Activated CD8-positive, alpha-beta memory T cell treated with anti-CD3 and anti-CD28 coated beads for 1 hour (primary cell): ENCODE results near the gene TEX29.

Source experiments
- DNase-seq, 2 donors: peaks; one replicate each; pipeline ENCODE4 v3.0.0-alpha.2; 2020; ENCODE audit warnings: low read depth in 1 of 2; ENCODE audit errors: extremely low read depth in 1 of 2

The TEX29 gene

DNA sequence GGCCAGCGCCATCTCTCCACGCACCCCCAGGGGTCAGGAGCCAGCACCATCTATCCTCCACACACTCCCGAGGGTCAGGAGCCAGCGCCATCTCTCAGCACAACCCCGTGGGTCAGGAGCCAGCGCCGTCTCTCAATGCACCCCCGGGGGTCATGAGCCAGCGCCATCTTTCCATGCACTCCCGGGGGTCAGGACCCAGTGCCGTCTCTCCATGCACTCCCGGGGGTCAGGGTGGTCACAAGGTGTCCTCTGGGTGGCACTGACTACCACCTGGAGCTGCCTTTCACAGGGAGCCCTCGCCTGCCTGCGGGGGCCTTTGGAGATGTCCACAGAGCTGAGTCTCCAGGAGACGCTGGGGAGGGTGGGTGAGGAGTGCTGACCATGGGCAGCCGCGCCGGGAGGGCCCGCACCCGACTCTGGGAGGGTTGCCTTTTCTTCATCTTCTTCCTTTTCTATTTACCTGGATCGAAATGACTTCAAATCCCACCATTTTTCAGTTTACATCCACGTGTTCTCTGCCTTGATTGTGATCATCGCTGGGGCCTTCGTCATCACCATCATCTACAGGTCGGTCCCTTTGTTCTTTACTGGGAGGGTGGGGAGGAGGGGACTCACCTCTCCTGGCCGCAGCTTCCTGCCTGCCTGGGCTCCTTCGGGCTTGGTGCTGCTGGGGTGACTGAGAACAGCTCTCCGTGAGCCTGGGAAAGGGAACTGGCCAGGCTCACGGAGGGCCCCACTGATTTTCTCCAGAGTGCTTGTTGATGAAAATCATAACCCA is 19.1 kb downstream of the TEX29 start:
- DNase-seq, result no peak

DNA sequence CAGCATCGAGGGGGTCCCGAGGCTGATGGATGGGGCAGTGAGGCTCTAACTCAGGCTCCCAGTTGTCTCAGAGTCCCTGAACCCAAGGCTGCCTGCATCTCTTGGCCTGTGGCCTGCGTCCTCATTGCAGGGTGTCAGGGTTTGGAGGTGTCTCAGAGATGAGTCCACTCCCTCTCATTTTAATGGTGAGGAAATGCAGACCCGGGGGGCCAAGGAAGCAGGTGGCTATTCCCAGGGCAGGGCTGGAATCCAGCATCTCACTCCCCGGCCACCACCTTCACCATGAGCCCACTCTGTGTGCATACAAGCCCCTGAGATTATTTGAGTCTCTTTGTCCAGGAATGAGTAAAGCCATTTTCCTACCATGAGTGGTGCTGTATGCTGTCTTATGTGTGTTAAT is 21.4 kb downstream of the TEX29 start:
- no peak for DNase-seq

- no peak for DNase-seq
Measured at GRCh38 chr13:111342721-111343120, 22.3 kb downstream of the TEX29 start.

DNA sequence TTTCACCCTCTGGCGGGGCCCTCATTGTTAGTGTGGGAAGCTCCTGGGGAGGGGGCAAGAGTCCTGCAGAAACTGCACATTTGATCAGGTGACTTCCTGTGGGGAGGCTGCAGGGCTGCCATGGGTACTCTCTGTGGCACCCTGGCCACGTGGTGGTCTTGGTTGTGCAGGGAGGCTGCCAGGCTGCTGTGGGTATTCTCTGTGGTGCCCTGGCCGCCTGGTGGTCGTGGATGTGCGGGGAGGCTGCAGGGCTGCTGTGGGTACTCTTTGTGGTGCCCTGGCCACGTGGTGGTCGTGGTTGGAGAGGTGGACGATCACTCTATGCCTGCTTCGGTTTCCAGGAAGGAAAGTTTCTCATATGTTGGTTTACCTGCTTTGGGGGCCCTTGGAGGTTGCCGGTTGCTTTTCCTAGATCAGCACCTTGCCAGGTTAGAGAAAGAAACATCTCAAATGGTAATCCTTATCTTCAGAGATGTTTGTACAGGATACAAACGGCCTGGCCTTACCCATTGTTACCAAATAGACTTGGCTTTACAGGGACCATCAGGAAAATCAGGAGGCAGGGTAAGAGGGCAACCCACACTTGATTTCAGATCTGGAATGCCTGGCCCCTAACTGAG is 22.9 kb downstream of the TEX29 start:
- no peak for DNase-seq

DNA sequence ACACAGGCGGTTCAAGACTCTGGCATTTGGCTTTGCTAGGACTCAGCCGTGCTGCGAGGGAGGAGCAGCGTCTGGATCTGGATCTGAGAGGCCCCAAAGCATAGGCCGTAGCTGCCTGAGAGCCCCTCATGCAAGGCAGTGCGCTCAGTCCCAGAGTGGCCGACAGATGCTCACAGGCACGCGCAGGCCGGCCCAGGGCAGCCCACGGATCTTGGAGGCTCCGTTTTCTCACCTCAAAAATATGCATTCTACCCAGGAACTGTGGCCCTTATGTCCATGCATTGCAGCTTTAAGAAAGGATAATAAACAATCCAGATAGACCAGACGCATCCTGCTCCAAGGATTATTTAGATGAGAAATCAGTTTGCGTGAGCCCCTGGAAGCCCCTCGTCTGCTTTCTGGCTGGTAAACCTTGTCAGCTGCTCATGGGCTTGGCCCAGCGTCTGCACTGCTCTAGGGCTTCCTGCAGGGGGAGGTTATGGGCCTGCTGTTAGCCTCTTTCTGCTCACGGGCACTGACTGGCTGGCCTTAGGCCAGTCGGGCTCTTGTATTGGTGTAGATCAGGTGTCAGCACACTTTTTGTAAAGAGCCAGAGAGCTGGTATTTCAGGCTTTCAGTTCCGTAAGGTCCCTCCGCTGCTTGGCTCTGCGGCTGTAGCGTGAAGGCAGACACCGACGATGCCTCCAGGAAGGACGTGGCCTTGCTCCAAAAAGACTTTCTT is 24.2 kb downstream of the TEX29 start:
- DNase-seq, result no peak

DNA sequence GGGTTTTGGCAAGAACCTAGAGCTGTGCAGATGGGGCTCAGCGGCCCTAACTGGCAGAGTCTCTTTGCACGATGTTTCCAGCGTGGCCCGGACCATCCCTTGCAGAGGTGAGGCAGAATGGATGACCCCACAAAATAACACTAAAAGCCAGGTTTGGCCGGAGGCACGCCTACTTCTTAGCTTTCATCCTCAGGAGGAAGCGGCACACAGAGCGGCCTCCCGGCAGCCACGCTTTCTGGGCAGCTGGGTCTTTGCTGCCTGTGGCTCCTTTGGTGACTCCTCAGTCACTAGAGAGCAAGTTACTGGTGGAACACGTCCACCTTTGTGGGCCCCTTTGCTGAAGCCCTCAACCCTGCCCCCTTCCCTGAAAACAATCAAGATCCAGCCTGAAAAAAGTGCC is 25.2 kb downstream of the TEX29 start:
- no peak for DNase-seq

DNA sequence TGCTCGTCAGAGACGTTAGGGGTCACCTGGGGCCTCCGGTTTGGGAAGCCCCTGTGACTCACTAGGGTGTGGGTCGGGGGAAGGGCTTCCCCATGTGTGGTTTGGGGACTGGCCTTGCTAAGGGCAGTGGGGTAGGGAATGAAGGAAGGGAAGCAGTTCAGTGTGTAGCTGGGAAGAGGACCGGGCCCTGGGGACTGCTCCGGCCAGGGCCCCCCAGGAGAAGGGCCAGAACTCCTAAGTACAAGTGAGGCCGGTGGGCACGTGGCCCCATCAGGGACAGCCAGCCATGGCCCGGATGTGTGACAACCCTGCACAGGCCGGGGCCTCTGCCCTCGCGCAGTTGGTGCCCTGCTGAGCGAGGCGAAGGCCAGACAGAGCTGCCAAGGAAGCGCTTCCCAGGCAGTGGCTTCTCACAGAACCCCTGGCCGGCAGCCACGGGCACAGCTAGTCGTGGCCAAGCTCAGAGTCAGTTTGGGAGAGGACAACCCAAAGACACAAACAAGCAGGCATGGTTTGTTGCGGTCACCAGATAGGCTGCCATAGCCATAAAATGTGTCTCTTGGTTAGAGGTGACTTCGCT is 25.7 kb downstream of the TEX29 start:
- DNase-seq, result no peak

GRCh38 chr13:111347438-111347837 is 27.0 kb downstream of the TEX29 start:
- no peak for DNase-seq

- no peak for DNase-seq
Measured at GRCh38 chr13:111353508-111353907, 33.1 kb downstream of the TEX29 start.

- DNase-seq, result no peak
Measured at GRCh38 chr13:111354789-111355188, 34.3 kb downstream of the TEX29 start.

DNA sequence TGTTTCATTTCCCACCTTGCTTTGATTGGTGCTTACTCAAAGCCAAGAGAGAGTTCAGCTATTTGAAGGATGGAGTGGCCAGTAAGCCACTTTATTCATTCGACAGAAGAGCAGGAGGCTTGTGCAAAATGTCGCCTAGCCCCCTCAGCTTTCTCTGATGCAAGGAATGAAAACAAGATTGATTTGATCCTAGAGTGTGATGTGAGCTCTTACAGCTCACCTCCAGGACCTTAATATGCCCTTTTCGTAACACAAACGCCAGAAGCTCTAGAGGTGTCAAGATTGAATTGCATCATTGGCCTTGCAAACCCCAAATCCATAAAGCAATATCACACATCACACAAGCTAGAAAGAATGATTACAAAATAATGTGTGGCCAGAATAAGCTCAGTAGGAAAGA is 36.4 kb downstream of the TEX29 start:
- no peak for DNase-seq

DNA sequence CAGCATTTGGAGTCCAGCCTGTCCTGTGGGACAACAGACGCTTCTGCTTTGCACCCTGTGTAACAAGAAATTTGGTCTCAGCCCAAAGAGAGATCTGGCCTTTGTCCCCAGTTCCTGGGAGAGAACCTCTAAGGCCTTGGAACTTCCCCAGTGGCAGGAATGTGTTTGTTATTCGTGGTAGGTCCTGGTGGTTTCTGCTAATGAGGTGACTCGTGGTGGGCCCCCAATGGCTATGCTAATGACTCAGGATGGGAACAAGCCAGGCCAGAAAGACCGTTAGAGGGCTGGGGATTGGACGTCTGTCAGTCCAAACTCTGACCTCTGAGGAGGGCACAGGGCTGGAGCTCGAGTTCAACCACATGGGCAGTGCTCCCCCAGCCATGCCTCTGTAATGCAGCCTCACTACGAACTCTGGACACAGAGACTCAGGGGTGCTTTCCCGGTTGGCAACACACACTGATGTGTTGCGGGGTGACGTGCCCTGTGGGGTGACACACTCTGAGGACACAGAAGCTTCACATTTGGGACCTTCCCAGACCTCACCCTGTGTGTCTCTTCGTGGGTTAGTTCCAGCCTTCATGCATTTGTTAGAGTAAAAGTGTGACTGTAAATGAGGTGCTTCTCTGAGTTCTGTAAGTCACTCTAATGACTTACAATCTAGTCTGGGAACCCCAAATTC is 38.9 kb downstream of the TEX29 start:
- no peak for DNase-seq

GRCh38 chr13:111359930-111360329 is 39.5 kb downstream of the TEX29 start:
- no peak for DNase-seq

DNA sequence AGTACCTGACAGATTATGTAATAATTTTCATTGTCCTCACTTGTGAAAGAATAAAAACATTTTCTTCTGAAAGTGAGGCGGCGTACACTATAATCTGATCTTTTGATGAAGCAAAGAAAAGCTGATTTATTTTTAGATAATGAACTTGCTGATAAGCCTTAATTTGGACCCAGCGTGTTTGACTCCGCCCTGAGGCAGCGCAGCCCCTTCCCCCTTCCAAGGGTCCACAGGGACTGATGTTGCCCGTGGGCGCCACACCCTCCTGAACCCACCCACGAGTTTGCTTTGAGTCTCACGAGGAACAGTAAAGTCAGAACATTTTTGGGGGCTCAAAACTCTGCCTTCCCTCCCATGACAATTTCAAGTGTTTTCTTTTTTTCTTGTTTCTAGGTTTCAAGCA is 40.0 kb downstream of the TEX29 start:
- DNase-seq, result no peak

DNA sequence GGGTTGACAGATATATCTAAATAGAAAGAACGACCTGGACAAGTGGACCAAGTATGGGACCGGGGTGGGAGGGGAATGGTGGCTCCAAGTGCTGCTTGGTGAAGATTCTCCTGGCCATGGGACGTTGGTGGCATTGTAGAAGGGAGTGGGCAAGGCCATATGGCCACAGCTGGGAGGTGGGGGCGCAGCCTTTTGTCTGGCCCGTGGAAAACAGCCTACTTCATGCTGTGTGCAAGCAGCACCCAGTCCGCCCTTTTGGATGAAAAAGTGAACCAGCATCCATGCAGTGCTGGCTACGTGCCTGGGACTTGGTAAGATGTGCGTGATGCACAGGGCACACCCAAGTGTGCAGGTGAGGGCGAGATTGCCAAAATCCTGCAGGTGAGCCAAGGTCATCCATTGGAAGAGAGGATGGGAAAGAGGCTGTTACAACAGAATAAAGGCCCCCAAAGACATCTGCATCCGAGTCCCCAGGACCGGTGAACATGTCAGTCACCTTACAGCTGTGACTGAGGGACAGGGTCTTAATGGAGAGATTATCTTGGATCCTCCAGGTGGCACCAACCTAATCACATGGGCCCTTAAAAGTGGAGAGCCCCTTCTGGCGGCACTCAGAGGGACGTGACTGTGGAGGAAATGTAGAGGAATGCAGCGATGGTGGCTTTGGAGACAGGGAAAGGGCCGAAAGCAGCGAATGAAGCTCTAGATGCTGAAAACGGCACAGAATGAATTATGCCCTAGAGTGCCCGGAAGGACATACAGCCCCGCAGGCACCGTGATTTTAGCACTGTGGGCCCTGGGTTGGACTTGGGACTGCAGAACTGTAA is 40.8 kb downstream of the TEX29 start:
- DNase-seq, result no peak

- no peak for DNase-seq
Measured at GRCh38 chr13:111361873-111362648, 41.6 kb downstream of the TEX29 start.

GRCh38 chr13:111363121-111363520 is 42.7 kb downstream of the TEX29 start:
- no peak for DNase-seq

- DNase-seq, result no peak
Measured at GRCh38 chr13:111363591-111363990, 43.1 kb downstream of the TEX29 start.
